HUES48 (cell line): ENCODE measurements around the gene IFT74.

Source experiments
- H3K27ac ChIP-seq: one replicate; pipeline ENCODE4 v1.7.0; 2013; ENCODE audit warnings: low read depth, low read length, inconsistent platforms
- H3K27me3 ChIP-seq: 2 replicates; pipeline ENCODE4 v1.6.1; 2013; ENCODE audit warnings: mild to moderate bottlenecking, low read length; ENCODE audit not compliant: control insufficient read depth, insufficient read depth
- H3K36me3 ChIP-seq: 2 replicates; pipeline ENCODE4 v1.6.1; 2013; ENCODE audit warnings: low read length; ENCODE audit not compliant: control insufficient read depth, insufficient read depth
- H3K4me1 ChIP-seq: 2 replicates; pipeline ENCODE4 v1.6.1; 2013; ENCODE audit warnings: mild to moderate bottlenecking, low read length; ENCODE audit not compliant: control insufficient read depth, insufficient read depth
- H3K4me3 ChIP-seq: 2 replicates; pipeline ENCODE4 v1.5.1; 2013; ENCODE audit warnings: mild to moderate bottlenecking, low read depth, low read length
- H3K9ac ChIP-seq: 2 replicates; pipeline ENCODE4 v1.6.1; 2013; ENCODE audit warnings: mild to moderate bottlenecking, low read depth, low read length, moderate library complexity
- H3K9me3 ChIP-seq: 2 replicates; pipeline ENCODE4 v1.6.1; 2013; ENCODE audit warnings: low read length; ENCODE audit not compliant: control insufficient read depth, insufficient read depth

The IFT74 gene

DNA sequence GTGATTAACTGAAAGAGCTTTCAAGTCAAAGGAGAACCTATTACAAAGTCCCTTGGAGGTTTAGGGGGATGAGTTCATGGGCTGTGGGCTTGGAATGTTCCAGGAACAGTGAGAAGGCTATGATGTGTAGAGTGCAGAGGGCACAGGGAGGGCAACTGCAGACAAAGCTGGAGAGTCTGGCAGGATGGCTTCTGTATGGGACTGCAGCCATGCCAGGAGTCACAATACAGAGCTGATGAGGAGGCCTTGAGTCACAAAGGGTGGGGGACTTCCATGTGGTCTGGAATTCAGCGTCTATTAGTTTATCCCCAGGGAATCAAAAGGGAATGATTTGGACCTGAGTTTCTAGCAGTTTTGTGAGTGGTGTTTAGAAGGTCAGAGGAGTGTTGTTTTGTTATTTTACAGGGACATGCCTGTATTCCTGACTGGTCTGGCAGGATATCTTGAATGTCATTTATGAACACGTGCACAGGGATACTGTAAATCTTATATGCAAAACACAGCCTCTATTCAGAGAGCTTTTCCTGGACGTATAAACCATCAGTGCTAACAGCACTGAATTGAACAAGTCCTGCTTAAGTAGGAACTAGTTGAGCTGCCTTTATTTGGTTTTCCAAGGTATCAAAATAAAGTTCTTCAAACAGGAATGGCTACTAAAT lies 138.6 kb downstream of the IFT74 start:
- no peak overlapping the region for H3K9ac ChIP-seq
- H3K4me1 ChIP-seq, result no peaks in the 10 kb centered on the region
- no peaks in the 10 kb centered on the region for H3K36me3 ChIP-seq
- no peaks in the 10 kb centered on the region for H3K27me3 ChIP-seq
- no peak overlapping the region for H3K27ac ChIP-seq
- H3K9me3 ChIP-seq, result no peaks in the 10 kb centered on the region
- H3K4me3 ChIP-seq, result no peak overlapping the region

DNA sequence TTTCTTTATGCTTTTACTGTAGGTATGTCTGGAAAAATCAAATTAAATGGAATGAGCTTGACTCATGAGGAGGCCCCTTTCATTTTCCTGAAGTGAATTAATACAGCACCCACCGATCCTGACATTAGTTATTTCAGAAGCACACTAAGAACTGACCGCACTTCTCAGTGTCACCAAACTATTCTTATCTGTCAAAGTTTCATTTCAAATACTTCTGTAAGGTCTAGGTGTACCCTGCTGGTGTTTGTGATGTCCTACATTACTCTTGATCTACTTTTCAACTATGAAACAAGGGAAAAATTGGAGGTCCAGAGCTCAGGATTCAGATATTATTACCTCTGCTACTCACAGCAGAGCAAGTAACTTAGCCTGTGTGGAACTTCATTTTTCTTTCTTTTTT lies 151.0 kb downstream of the IFT74 start:
- Histone ChIP-seq H3K4me1 (peaks cover 16% of the 10 kb centered on the region), H3K36me3 (no peaks in the 10 kb centered on the region), H3K9me3 (no peaks in the 10 kb centered on the region), H3K9ac (no peak overlapping the region), H3K4me3 (no peak overlapping the region), H3K27ac (no peak overlapping the region), H3K27me3 (no peaks in the 10 kb centered on the region)

DNA sequence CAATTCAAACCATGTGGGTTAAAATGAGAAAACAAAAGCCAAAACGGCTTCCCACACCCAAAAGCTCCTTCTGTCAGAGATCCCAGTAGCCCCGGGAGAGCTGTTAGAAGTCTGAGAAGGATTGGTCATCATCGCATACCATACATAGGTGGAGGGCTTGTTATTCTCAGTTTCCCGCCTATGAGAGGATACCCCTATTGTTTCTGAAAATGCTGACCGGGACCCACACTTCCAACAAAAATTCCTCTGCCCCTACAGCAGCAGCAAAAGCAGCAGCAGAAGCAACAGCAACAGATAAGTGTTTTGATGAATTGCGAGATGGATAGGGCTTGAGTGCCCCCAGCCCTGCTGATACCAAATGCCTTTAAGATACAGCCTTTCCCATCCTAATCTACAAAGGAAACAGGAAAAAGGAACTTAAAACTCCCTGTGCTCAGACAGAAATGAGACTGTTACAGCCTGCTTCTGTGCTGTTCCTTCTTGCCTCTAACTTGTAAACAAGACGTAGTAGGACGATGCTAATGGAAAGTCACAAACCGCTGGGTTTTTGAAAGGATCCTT lies 152.8 kb downstream of the IFT74 start, which contains the start of gene TEK:
TEK (plus strand) TSS at position 245 of the 561 bp plus-strand sequence. CDS start 366 bp downstream, outside the sequence.
- Histone ChIP-seq H3K27ac (peak within 1 kb of the TSS; percentile 79), H3K4me3 (peak within 1 kb of the TSS; percentile 60), H3K36me3 (no peaks in the 10 kb centered on the region), H3K9ac (peak within 1 kb of the TSS; percentile 62), H3K4me1 (peaks cover 16% of the 10 kb centered on the region), H3K9me3 (no peaks in the 10 kb centered on the region), H3K27me3 (no peaks in the 10 kb centered on the region)

DNA sequence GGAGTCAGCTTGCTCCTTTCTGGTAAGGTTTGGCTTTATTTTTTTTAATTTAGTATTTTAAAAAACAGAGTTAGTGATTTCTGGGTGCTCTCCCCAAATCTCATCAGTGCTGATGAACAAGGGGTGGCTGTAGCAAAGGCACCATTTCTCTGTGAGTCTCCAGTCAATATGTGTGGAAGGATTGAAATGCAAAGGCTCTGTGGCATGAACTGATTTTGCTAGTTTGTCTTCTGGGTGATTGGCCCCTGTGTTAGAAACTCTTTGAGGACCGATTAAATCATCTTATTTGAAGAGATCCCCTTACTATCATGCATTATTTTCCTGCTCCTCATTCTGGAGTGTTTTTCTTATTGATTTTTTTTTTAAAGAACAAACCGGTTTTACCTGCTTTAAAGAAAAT lies 153.4 kb downstream of the IFT74 start:
- Histone ChIP-seq H3K9ac (peak overlapping the region; percentile 62; the same call in 1 of the 2 replicates), H3K36me3 (no peaks in the 10 kb centered on the region), H3K27me3 (no peaks in the 10 kb centered on the region), H3K4me1 (peaks cover 16% of the 10 kb centered on the region), H3K9me3 (no peaks in the 10 kb centered on the region), H3K27ac (peak overlapping the region; percentile 79), H3K4me3 (peak overlapping the region; percentile 60)

DNA sequence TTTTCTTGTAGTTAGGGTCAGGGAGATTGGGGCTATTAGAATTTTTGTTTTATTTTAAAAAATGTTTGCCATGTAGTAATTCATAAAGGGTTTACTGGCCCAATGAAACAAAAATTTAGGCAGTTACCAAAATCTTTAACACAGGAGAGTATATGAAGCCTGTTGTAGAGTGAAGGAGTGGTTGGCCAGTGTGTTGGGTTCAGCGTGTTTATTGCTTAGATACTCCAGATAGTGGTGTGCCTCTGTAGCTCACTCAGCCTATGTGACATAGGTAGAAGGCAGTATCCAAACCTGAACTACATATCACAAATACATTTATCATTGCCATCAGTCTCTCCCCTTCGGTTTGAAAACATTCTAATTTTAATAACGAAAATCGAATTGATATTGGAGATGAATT lies 154.0 kb downstream of the IFT74 start:
- H3K4me3 ChIP-seq, result peak overlapping the region; percentile 60
- no peaks in the 10 kb centered on the region for H3K9me3 ChIP-seq
- peaks cover 16% of the 10 kb centered on the region for H3K4me1 ChIP-seq
- no peaks in the 10 kb centered on the region for H3K36me3 ChIP-seq
- no peaks in the 10 kb centered on the region for H3K27me3 ChIP-seq
- no peak overlapping the region for H3K27ac ChIP-seq
- H3K9ac ChIP-seq, result no peak overlapping the region; the same call in 1 of the 2 replicates

DNA sequence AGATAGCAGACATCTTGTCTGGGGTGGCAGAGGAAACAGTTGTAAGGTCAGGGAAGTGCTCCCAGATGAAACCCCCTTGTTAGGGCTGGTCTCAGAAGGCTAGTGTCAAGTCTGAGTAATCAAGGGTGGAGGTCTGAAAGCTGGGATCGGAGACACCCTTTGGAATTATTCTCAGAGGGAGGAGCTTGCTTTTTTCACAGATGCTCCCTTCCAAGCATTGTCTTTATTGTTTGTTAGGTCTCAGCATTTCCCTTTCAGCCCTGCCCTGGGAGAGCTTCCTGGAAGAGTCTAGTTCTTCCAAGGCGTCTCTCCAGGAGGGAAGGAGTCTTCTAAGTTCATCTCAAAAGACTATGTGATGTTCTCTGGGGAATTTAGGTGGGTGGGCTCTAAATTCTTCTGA lies 156.0 kb downstream of the IFT74 start:
- Histone ChIP-seq H3K27me3 (no peaks in the 10 kb centered on the region), H3K4me1 (peaks cover 16% of the 10 kb centered on the region), H3K9ac (no peak overlapping the region), H3K36me3 (no peaks in the 10 kb centered on the region), H3K27ac (no peak overlapping the region), H3K4me3 (no peak overlapping the region), H3K9me3 (no peaks in the 10 kb centered on the region)
